IMR-90 (cell line): ENCODE measurements around the gene WBP1L. TPM values are rescaled to one million over a fixed set of nuclear protein-coding genes. Genes with fewer than 3 reads are reported as not detected.
"Not testable (repeated sequence)": the region's sequence is repeated elsewhere in the genome, so short reads cannot be mapped to it uniquely, and the experiment has no call there.

Experiments
- ATAC-seq: fragments of 200-7000 bp; cut with Tn5 transposase; 2 replicates; pipeline ENCODE4 v1.9.1; 2020; ENCODE audit warnings: low read depth, mild to moderate bottlenecking, moderate library complexity
- BruUV-seq: library from RNA; stranded (reverse); fragments of 400-500 nt; replicated peaks from 2 replicates; lab custom pipeline; 2021; lab: Mats Ljungman, UMichigan
- CTCF ChIA-PET: fragments of 300-600 bp; formaldehyde crosslinking; extraction: SDS; loops from one replicate; lab custom pipeline; 2021; ENCODE audit warnings: antibody characterized with exemption; lab: Yijun Ruan, JAX
- POLR2A ChIA-PET: fragments of 300-600 bp; sonication (Branson Sonifier 250); formaldehyde crosslinking; loops from one replicate; lab custom pipeline; 2022; ENCODE audit warnings: antibody characterized with exemption; ENCODE audit not compliant: unreplicated experiment; lab: Charles Lee
- DNase-seq: peaks from one replicate; pipeline ENCODE4 v3.0.0; 2013
- H2AFZ ChIP-seq: replicated peaks from 2 replicates; pipeline ENCODE3; 2013; ENCODE audit warnings: low read length, mild to moderate bottlenecking; ENCODE audit not compliant: poor library complexity
- H2AK5ac ChIP-seq: 2 replicates; pipeline ENCODE4 v1.6.1; 2013; ENCODE audit warnings: low read depth, low read length, inconsistent platforms
- H2AK9ac ChIP-seq: replicated peaks from 2 replicates; pipeline ENCODE3; 2013; ENCODE audit warnings: mild to moderate bottlenecking, low read depth, low read length, moderate library complexity; ENCODE audit not compliant: poor library complexity
- H2BK120ac ChIP-seq: 2 replicates; pipeline ENCODE4 v1.6.1; 2013; ENCODE audit warnings: low read depth, low read length, inconsistent platforms
- H2BK15ac ChIP-seq: 3 replicates; pipeline ENCODE4 v1.6.1; 2013; ENCODE audit warnings: low read depth, low read length, inconsistent platforms
- H2BK20ac ChIP-seq: 2 replicates; pipeline ENCODE4 v1.6.1; 2013; ENCODE audit warnings: low read depth, mild to moderate bottlenecking, inconsistent platforms, low read length, moderate library complexity
- H2BK5ac ChIP-seq: 2 replicates; pipeline ENCODE4 v1.6.1; 2013; ENCODE audit warnings: mild to moderate bottlenecking, low read depth, low read length, inconsistent platforms; ENCODE audit not compliant: poor library complexity, severe bottlenecking
- H3K14ac ChIP-seq: replicated peaks from 2 replicates; pipeline ENCODE4 v1.6.1; 2013; ENCODE audit warnings: low read depth, low read length, inconsistent platforms
- H3K18ac ChIP-seq: 2 replicates; pipeline ENCODE4 v1.6.1; 2013; ENCODE audit warnings: low read depth, low read length, control low read depth
- H3K23ac ChIP-seq: 2 replicates; pipeline ENCODE4 v1.6.1; 2013; ENCODE audit warnings: low read depth, low read length, inconsistent platforms
- H3K27ac ChIP-seq: 2 replicates; pipeline ENCODE4 v1.5.1; 2013; ENCODE audit warnings: mild to moderate bottlenecking, control low read depth, low read length; ENCODE audit not compliant: insufficient read depth
- H3K27me3 ChIP-seq: 2 replicates; pipeline ENCODE4 v1.6.1; 2013; ENCODE audit warnings: low read length; ENCODE audit not compliant: control insufficient read depth, insufficient read depth
- H3K36me3 ChIP-seq: 2 replicates; pipeline ENCODE4 v1.6.1; 2013; ENCODE audit warnings: low read length, mixed read lengths; ENCODE audit not compliant: control insufficient read depth, insufficient read depth
- H3K4ac ChIP-seq: 2 replicates; pipeline ENCODE4 v1.6.1; 2013; ENCODE audit warnings: low read depth, low read length, inconsistent platforms
- H3K4me1 ChIP-seq: 2 replicates; pipeline ENCODE4 v1.6.1; 2013; ENCODE audit warnings: low read length, mixed read lengths; ENCODE audit not compliant: control insufficient read depth, insufficient read depth
- H3K4me2 ChIP-seq: 2 replicates; pipeline ENCODE4 v1.6.1; 2013; ENCODE audit warnings: low read depth, mild to moderate bottlenecking, control low read depth, low read length, moderate library complexity
- H3K4me3 ChIP-seq: 2 replicates; pipeline ENCODE4 v1.5.1; 2013; ENCODE audit warnings: low read depth, mild to moderate bottlenecking, control low read depth, low read length, moderate library complexity; ENCODE audit not compliant: insufficient read depth
- H3K56ac ChIP-seq: 2 replicates; pipeline ENCODE4 v1.6.1; 2013; ENCODE audit warnings: low read length, inconsistent platforms; ENCODE audit not compliant: insufficient read depth; ENCODE audit errors: extremely low read depth
- H3K79me1 ChIP-seq, 2 experiments: 2 replicates each; pipeline ENCODE4 v1.6.1; 2013; ENCODE audit warnings: low read length in 2 of 2, inconsistent platforms in 1 of 2, low read depth in 1 of 2
- H3K9ac ChIP-seq: 2 replicates; pipeline ENCODE4 v1.6.1; 2013; ENCODE audit warnings: low read depth, low read length, control low read depth
- H3K9me1 ChIP-seq: 2 replicates; pipeline ENCODE4 v1.6.1; 2013; ENCODE audit warnings: low read length, inconsistent platforms; ENCODE audit not compliant: insufficient read depth
- H3K9me3 ChIP-seq: 2 replicates; pipeline ENCODE4 v1.6.1; 2013; ENCODE audit warnings: low read length; ENCODE audit not compliant: control insufficient read depth, insufficient read depth
- H4K20me1 ChIP-seq: 2 replicates; pipeline ENCODE4 v1.6.1; 2013; ENCODE audit warnings: low read length, inconsistent platforms; ENCODE audit not compliant: insufficient read depth
- H4K5ac ChIP-seq: 2 replicates; pipeline ENCODE4 v1.6.1; 2013; ENCODE audit warnings: mild to moderate bottlenecking, low read depth, low read length, control low read depth
- H4K8ac ChIP-seq, 2 experiments: 2 replicates each; pipeline ENCODE4 v1.6.1; 2013; ENCODE audit warnings: low read depth in 2 of 2, low read length in 2 of 2, control low read depth in 1 of 2, inconsistent platforms in 1 of 2
- H4K91ac ChIP-seq: 2 replicates; pipeline ENCODE4 v1.6.1; 2013; ENCODE audit warnings: low read depth, low read length, inconsistent platforms; ENCODE audit not compliant: insufficient read depth
- POLR2A ChIP-seq: IDR thresholded peaks from 2 replicates; pipeline ENCODE4 v1.6.1; 2012; ENCODE audit warnings: mild to moderate bottlenecking, low read depth, low read length
- WGBS, 2 experiments: methylation state at CpG; one replicate each; pipeline versions ENCODE4 v1.1.5 to v1.1.7; 2013; ENCODE audit warnings: missing lambda C conversion rate in 2 of 2; ENCODE audit not compliant: insufficient read length in 1 of 2; ENCODE audit errors: extremely low coverage in 2 of 2; 5-methylcytosine and 5-hydroxymethylcytosine counted together
- dilution Hi-C: fragments of 300-500 bp; cut with HindIII; formaldehyde crosslinking; loops from one replicate; pipeline ENCODE4 v1.14.3; 2018; ENCODE audit warnings: low sequenced_read_pairs; ENCODE audit not compliant: unreplicated experiment
- in situ Hi-C: fragments of 300-500 bp; cut with MboI; formaldehyde crosslinking; loops from 3 replicates; pipeline ENCODE4 v1.14.3; 2019; ENCODE audit warnings: low sequenced_read_pairs, inconsistent platforms, mixed read lengths
- intact Hi-C: fragments of 100-400 bp; cut with micrococcal nuclease; formaldehyde crosslinking; loops from 2 replicates; pipeline ENCODE4 v1.10.0; 2022
- polyA plus RNA-seq, 3 experiments: library from polyadenylated mRNA; depleted of rRNA; stranded (reverse); fragments of >200 nt; gene quantifications; 2 replicates each; pipeline ENCODE4 v1.2.3, GENCODE V29; 2012; ENCODE audit warnings: low replicate concordance in 1 of 3
- total RNA-seq: library from RNA; depleted of rRNA; stranded (reverse); fragments of >200 nt; gene quantifications from 2 replicates; pipeline ENCODE4 v1.2.3, GENCODE V29; 2012

WBP1L gene
- total and polyA plus RNA-seq, 2 of the 4 experiments (the other 2 are of a cell fraction), result 20.7 to 31.0 TPM

GRCh38 chr10:102837230-102837721, 93.5 kb downstream of the WBP1L start, which contains the start of gene CYP17A1:
Gene CYP17A1 (minus strand): TSS chr10:102837413. CDS start chr10:102837361, 52 bp downstream.
- WGBS, 2 experiments, result 63% methylated on average over 4 of the region's 5 CpGs; no CpG with 5 or more reads in 1 of the 2 experiments
- Histone ChIP-seq H2BK5ac (no peak within 1 kb of the TSS), H3K14ac (no peak within 1 kb of the TSS), H2AK9ac (no peak within 1 kb of the TSS), H2AK5ac (no peak within 1 kb of the TSS), H3K79me1 (no peaks in the 10 kb centered on the region), H2BK15ac (no peak within 1 kb of the TSS), H3K56ac (no peak within 1 kb of the TSS), H3K9ac (no peak within 1 kb of the TSS), H3K27ac (no peak within 1 kb of the TSS), H3K18ac (no peak within 1 kb of the TSS), H3K4me3 (no peak within 1 kb of the TSS), H3K9me1 (no peaks in the 10 kb centered on the region), H3K4me2 (no peak within 1 kb of the TSS), H4K8ac (no peak within 1 kb of the TSS), H3K9me3 (peaks cover 8% of the 10 kb centered on the region), H4K91ac (no peak within 1 kb of the TSS), H3K27me3 (peaks cover 24% of the 10 kb centered on the region), H3K23ac (no peak within 1 kb of the TSS), H4K5ac (no peak within 1 kb of the TSS), H4K20me1 (no peaks in the 10 kb centered on the region), H2BK20ac (no peak within 1 kb of the TSS), H3K4me1 (no peaks in the 10 kb centered on the region), H3K4ac (no peak within 1 kb of the TSS), H2AFZ (no peak within 1 kb of the TSS), H2BK120ac (no peak within 1 kb of the TSS), H3K36me3 (no peaks in the 10 kb centered on the region)
- ChIA-PET POLR2A (no interaction called here), CTCF (interaction anchor here (1.1 kb wide), 1 partner anchor 66 kb away, joined by 4 read pairs; no protein-coding TSS in a partner anchor)
- DNase-seq (no peak), ATAC-seq (no peak)
- intact Hi-C loops, result loop anchor here (10.0 kb wide), 2 partner anchors 408 to 648 kb away; partner anchors contain the start of gene RPEL1
- in situ Hi-C loops, result loop anchor here (5.0 kb wide), 1 partner anchor 65 kb away; no protein-coding TSS in a partner anchor
- no peak for TF ChIP-seq POLR2A
- BruUV-seq, result no TSS peak
- dilution Hi-C loops, result no loop called here

DNA sequence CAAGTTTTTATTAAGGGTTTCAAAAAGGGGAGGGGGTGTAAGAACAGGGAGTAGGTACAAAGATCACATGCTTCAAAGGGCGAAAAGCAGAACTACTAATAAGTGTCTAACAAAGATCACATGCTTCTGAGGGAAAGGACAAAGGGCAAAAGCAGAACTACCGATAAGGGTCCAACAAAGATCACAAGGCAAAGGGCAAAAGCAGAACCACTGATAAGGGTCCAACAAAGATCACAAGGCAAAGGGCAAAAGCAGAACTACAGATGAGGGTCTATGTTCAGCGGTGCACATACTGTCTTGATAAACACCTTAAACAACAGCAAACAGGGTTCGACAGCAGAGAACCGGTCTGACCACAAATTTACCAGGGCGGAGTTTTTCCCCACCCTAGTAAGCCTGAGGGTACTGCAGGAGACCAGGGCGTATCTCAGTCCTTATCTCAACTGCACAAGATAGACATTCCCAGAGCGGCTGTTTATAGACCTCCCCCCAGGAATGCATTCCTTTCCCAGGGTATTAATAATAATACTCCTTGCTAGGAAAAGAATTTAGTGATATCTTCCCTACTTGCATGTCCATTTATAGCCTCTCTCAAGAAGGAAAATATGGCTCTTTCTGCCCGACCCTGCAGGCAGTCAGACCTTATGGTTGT, 94.7 kb downstream of the WBP1L start:
- H2AK9ac ChIP-seq, H4K20me1 ChIP-seq, H3K79me1 ChIP-seq, H2BK120ac ChIP-seq, CTCF ChIA-PET, POLR2A ChIA-PET, H3K4ac ChIP-seq, BruUV-seq, H3K9me3 ChIP-seq, H3K27ac ChIP-seq, H4K8ac ChIP-seq, H3K56ac ChIP-seq, H3K9ac ChIP-seq, H3K4me3 ChIP-seq, DNase-seq, H4K91ac ChIP-seq, H3K18ac ChIP-seq, H3K9me1 ChIP-seq, H4K5ac ChIP-seq, H3K4me2 ChIP-seq, H2AFZ ChIP-seq, dilution Hi-C loops, H2BK20ac ChIP-seq, H3K23ac ChIP-seq, H3K14ac ChIP-seq, H2BK5ac ChIP-seq, H3K36me3 ChIP-seq, ATAC-seq, H2BK15ac ChIP-seq, H3K4me1 ChIP-seq, H2AK5ac ChIP-seq: not testable (repeated sequence)
- in situ Hi-C loops, result loop anchor here (5.0 kb wide), 1 partner anchor 64 kb away; no protein-coding TSS in a partner anchor
- H3K27me3 ChIP-seq, result peaks cover 24% of the 10 kb centered on the region
- intact Hi-C loops, result loop anchor here (10.0 kb wide), 2 partner anchors 406 to 646 kb away; partner anchors contain the start of gene RPEL1
- WGBS, 2 experiments, result 80% methylated on average over 1 of the region's 9 CpGs; no CpG with 5 or more reads in 1 of the 2 experiments
